H9 (cell line): ENCODE measurements around the gene ADAM22. TPM values are rescaled to one million over a fixed set of nuclear protein-coding genes. Genes with fewer than 3 reads are reported as not detected.

Experiments used
- DNase-seq: peaks from one replicate; pipeline ENCODE4 v3.0.0-alpha.2; 2017
- H2AFZ ChIP-seq: one replicate; pipeline ENCODE4 v1.6.1; 2013; ENCODE audit warnings: mild to moderate bottlenecking, low read length, control low read depth, moderate library complexity
- H2AK5ac ChIP-seq: 2 replicates; pipeline ENCODE4 v1.6.1; 2013; ENCODE audit warnings: low read length, control low read depth, mixed read lengths; ENCODE audit not compliant: insufficient read length
- H2BK120ac ChIP-seq: one replicate; pipeline ENCODE4 v1.6.1; 2013; ENCODE audit warnings: low read depth, mild to moderate bottlenecking, low read length, control low read depth, inconsistent platforms; ENCODE audit not compliant: poor library complexity, severe bottlenecking
- H2BK12ac ChIP-seq: 2 replicates; pipeline ENCODE4 v1.6.1; 2013; ENCODE audit warnings: low read length, control low read depth, mixed read lengths, low read depth; ENCODE audit not compliant: insufficient read length
- H2BK15ac ChIP-seq: 2 replicates; pipeline ENCODE4 v1.6.1; 2013; ENCODE audit warnings: low read depth, low read length, control low read depth
- H2BK20ac ChIP-seq: one replicate; pipeline ENCODE4 v1.6.1; 2013; ENCODE audit warnings: low read depth, mild to moderate bottlenecking, low read length, control low read depth, inconsistent platforms; ENCODE audit not compliant: poor library complexity, severe bottlenecking
- H2BK5ac ChIP-seq: 2 replicates; pipeline ENCODE4 v1.6.1; 2013; ENCODE audit warnings: low read length, control low read depth, mixed read lengths; ENCODE audit not compliant: insufficient read length
- H3K14ac ChIP-seq: 2 replicates; pipeline ENCODE4 v1.6.1; 2013; ENCODE audit warnings: low read length, control low read depth; ENCODE audit not compliant: insufficient read depth
- H3K18ac ChIP-seq: 2 replicates; pipeline ENCODE4 v1.6.1; 2013; ENCODE audit warnings: low read depth, mild to moderate bottlenecking, mixed read lengths, low read length, control low read depth; ENCODE audit not compliant: insufficient read length
- H3K23ac ChIP-seq: 2 replicates; pipeline ENCODE4 v1.6.1; 2013; ENCODE audit warnings: low read length, control low read depth, mixed read lengths, low read depth; ENCODE audit not compliant: insufficient read length
- H3K23me2 ChIP-seq: 2 replicates; pipeline ENCODE4 v1.6.1; 2013; ENCODE audit warnings: low read depth, mild to moderate bottlenecking, mixed read lengths, low read length, control low read depth; ENCODE audit not compliant: insufficient read length, poor library complexity, severe bottlenecking
- H3K27ac ChIP-seq: 2 replicates; pipeline ENCODE4 v1.5.1; 2013; ENCODE audit warnings: low read length, control low read depth, mixed read lengths, low read depth; ENCODE audit not compliant: insufficient read length
- H3K27me3 ChIP-seq: 2 replicates; pipeline ENCODE4 v1.6.1; 2013; ENCODE audit warnings: low read length, control low read depth, inconsistent platforms; ENCODE audit not compliant: insufficient read depth
- H3K4ac ChIP-seq: 2 replicates; pipeline ENCODE4 v1.6.1; 2013; ENCODE audit warnings: low read depth, mild to moderate bottlenecking, control low read depth, inconsistent platforms, low read length, moderate library complexity
- H3K4me1 ChIP-seq: 2 replicates; pipeline ENCODE4 v1.6.1; 2013; ENCODE audit warnings: low read length, control low read depth, inconsistent platforms; ENCODE audit not compliant: insufficient read depth
- H3K4me2 ChIP-seq: 2 replicates; pipeline ENCODE4 v1.6.1; 2013; ENCODE audit warnings: low read length, control low read depth, mixed read lengths; ENCODE audit not compliant: insufficient read length, insufficient read depth
- H3K56ac ChIP-seq: 2 replicates; pipeline ENCODE4 v1.6.1; 2013; ENCODE audit warnings: low read depth, mild to moderate bottlenecking, mixed read lengths, low read length, control low read depth; ENCODE audit not compliant: insufficient read length
- H3K79me1 ChIP-seq: 2 replicates; pipeline ENCODE4 v1.6.1; 2013; ENCODE audit warnings: low read depth, mild to moderate bottlenecking, moderate library complexity, low read length, control low read depth, inconsistent platforms; ENCODE audit not compliant: insufficient read depth, poor library complexity, severe bottlenecking
- H3K79me2 ChIP-seq: 2 replicates; pipeline ENCODE4 v1.6.1; 2013; ENCODE audit warnings: low read length, control low read depth, inconsistent platforms; ENCODE audit not compliant: insufficient read depth
- H3K9ac ChIP-seq: 2 replicates; pipeline ENCODE4 v1.6.1; 2013; ENCODE audit warnings: low read length, control low read depth, mixed read lengths; ENCODE audit not compliant: insufficient read length; ENCODE audit errors: extremely low read depth
- H3K9me3 ChIP-seq: one replicate; pipeline ENCODE4 v1.6.1; 2013; ENCODE audit warnings: low read depth, low read length, inconsistent platforms; ENCODE audit not compliant: control insufficient read depth
- H3T11ph ChIP-seq: one replicate; pipeline ENCODE4 v1.6.1; 2013; ENCODE audit warnings: mild to moderate bottlenecking, low read length, control low read depth, inconsistent platforms
- H4K20me1 ChIP-seq: one replicate; pipeline ENCODE4 v1.6.1; 2013; ENCODE audit not compliant: control insufficient read depth, insufficient read length, insufficient read depth
- H4K5ac ChIP-seq: 2 replicates; pipeline ENCODE4 v1.6.1; 2013; ENCODE audit warnings: low read depth, mild to moderate bottlenecking, mixed read lengths, low read length, control low read depth; ENCODE audit not compliant: insufficient read length
- H4K8ac ChIP-seq: replicated peaks from 2 replicates; pipeline ENCODE4 v1.6.1; 2013; ENCODE audit warnings: low read length, control low read depth, mixed read lengths, low read depth; ENCODE audit not compliant: insufficient read length
- H4K91ac ChIP-seq: 2 replicates; pipeline ENCODE4 v1.6.1; 2013; ENCODE audit warnings: low read depth, mild to moderate bottlenecking, moderate library complexity, mixed read lengths, low read length, control low read depth; ENCODE audit not compliant: insufficient read length
- H3K27ac Mint-ChIP-seq, 3 experiments: 2 replicates in 2 of 3; 3 replicates in 1 of 3; pipeline ENCODE4 v1.8.0; 2020 to 2021; ENCODE audit warnings: mixed read lengths in 3 of 3, mild to moderate bottlenecking in 1 of 3, moderate library complexity in 1 of 3
- H3K27me3 Mint-ChIP-seq: 2 replicates; pipeline ENCODE4 v1.8.0; 2021; ENCODE audit warnings: low read depth, mild to moderate bottlenecking, moderate library complexity, mixed read lengths
- H3K36me3 Mint-ChIP-seq, 3 experiments: 2 replicates in 2 of 3; 3 replicates in 1 of 3; pipeline ENCODE4 v1.8.0; 2020 to 2021; ENCODE audit warnings: low read depth in 3 of 3, mixed read lengths in 3 of 3; ENCODE audit not compliant: insufficient read depth in 1 of 3
- H3K4me1 Mint-ChIP-seq, 2 experiments: 2 replicates each; pipeline ENCODE4 v1.8.0; 2020; ENCODE audit warnings: mixed read lengths in 2 of 2
- H3K4me3 Mint-ChIP-seq, 2 experiments: 2 replicates in 1 of 2; 3 replicates in 1 of 2; pipeline ENCODE4 v1.8.0; 2020 to 2021; ENCODE audit warnings: mild to moderate bottlenecking in 2 of 2, mixed read lengths in 2 of 2, moderate library complexity in 1 of 2
- H3K9me3 Mint-ChIP-seq, 2 experiments: 2 replicates in 1 of 2; 3 replicates in 1 of 2; pipeline ENCODE4 v1.8.0; 2020; ENCODE audit warnings: mild to moderate bottlenecking in 2 of 2, mixed read lengths in 2 of 2, moderate library complexity in 1 of 2
- CTCF ChIP-seq: fragments of 200-600 bp; sonication (generic); conservative IDR thresholded peaks from 3 replicates; pipeline ENCODE4 v1.8.0; 2021; ENCODE audit warnings: antibody characterized with exemption, mild to moderate bottlenecking
- WGBS: extraction: QIAGEN DNeasy Blood & Tissue Kit; methylation state at CpG from one replicate; pipeline ENCODE4 v1.1.7; 2013; ENCODE audit warnings: missing lambda C conversion rate, low lambda C conversion rate, mixed read lengths; ENCODE audit not compliant: insufficient read length; ENCODE audit errors: extremely low coverage; 5-methylcytosine and 5-hydroxymethylcytosine counted together
- total RNA-seq: library from RNA; stranded (reverse); gene quantifications from 2 replicates; pipeline ENCODE4 v1.2.1, GENCODE V29; 2021

Gene ADAM22
- total RNA-seq, 1 experiment from 2014 or later = 8.7 TPM

DNA sequence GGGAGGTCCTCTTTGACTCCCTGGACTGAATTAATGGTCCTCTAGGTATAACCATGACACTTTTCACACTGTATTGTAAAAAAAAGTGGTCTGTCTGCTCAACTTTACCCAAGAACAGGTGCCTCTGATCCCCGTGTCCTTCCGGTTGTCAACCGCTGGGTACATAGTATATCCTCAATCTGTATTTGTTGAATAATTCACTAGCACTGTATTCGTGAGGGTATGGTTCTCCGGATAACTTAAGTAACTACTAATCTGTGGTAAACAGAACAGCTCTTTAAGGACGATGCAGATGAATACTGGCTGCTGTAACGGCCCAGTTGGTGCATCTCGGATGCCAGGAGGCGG lies 472 bp upstream of the ADAM22 start:
- H4K8ac ChIP-seq = no peak overlapping the region
- H3T11ph ChIP-seq = no peak overlapping the region
- peaks cover 10% of the 10 kb centered on the region for H3K23me2 ChIP-seq
- no peak for DNase-seq
- no peak overlapping the region for H3K27ac Mint-ChIP-seq
- no peak overlapping the region for H3K27ac ChIP-seq
- peaks cover 8% of the 10 kb centered on the region in 2 experiments for H3K4me1 Mint-ChIP-seq
- no peaks in the 10 kb centered on the region for H3K9me3 Mint-ChIP-seq
- no peak overlapping the region for H2AK5ac ChIP-seq
- peak overlapping the region; percentile 87 for H3K4me2 ChIP-seq
- no peaks in the 10 kb centered on the region for H3K79me2 ChIP-seq
- H2BK5ac ChIP-seq = no peak overlapping the region
- no peaks in the 10 kb centered on the region for H3K4me1 ChIP-seq
- peak overlapping the region; percentile 85 to 94 for H3K4me3 Mint-ChIP-seq
- H3K23ac ChIP-seq = no peak overlapping the region
- no peak overlapping the region for H2BK120ac ChIP-seq
- WGBS = no CpG with 5 or more reads among the region's 9 CpGs
- no peaks in the 10 kb centered on the region for H3K9me3 ChIP-seq
- no peak overlapping the region for H3K14ac ChIP-seq
- H2BK12ac ChIP-seq = no peak overlapping the region
- H3K18ac ChIP-seq = no peak overlapping the region
- H4K20me1 ChIP-seq = no peaks in the 10 kb centered on the region
- TF ChIP-seq CTCF = no peak
- no peaks in the 10 kb centered on the region for H3K27me3 ChIP-seq
- no peak overlapping the region for H3K56ac ChIP-seq
- H3K4ac ChIP-seq = no peak overlapping the region
- H4K91ac ChIP-seq = no peak overlapping the region
- H3K36me3 Mint-ChIP-seq = peaks cover 5 to 9% (median 6%) of the 10 kb centered on the region in 3 experiments; a peak in 3 of 7 replicates
- no peak overlapping the region for H2BK15ac ChIP-seq
- H2BK20ac ChIP-seq = no peak overlapping the region
- H2AFZ ChIP-seq = peak overlapping the region; percentile 41
- H3K27me3 Mint-ChIP-seq = peaks cover 24% of the 10 kb centered on the region
- no peak overlapping the region for H4K5ac ChIP-seq
- no peak overlapping the region for H3K9ac ChIP-seq
- H3K79me1 ChIP-seq = no peaks in the 10 kb centered on the region
